T-cell (primary cell): Measurements from ENCODE around the gene RUFY2. TPM values are rescaled to one million over a fixed set of nuclear protein-coding genes. Genes with fewer than 3 reads are reported as not detected.
A peak's percentile ranks its signal among the peaks of the same experiment; 100 is the strongest.
"Not testable (repeated sequence)": the region's sequence is repeated elsewhere in the genome, so short reads cannot be mapped to it uniquely, and the experiment has no call there.

Source experiments
- ATAC-seq, 4 experiments: fragments of 200-7000 bp in 3 of 4; fragments of 150-1000 bp in 1 of 4; cut with Tn5 transposase; replicated peaks in 1 of 4; 1 replicate in 3 of 4; 2 replicates in 1 of 4; pipeline ENCODE4 v1.10.0; 2021; ENCODE audit warnings: moderate library complexity in 3 of 4, mild to moderate bottlenecking in 2 of 4, moderate number of reproducible peaks in 1 of 4
- CTCF ChIA-PET, 2 donors: fragments of 300-600 bp; sonication (Branson Sonifier 250); formaldehyde crosslinking; loops; one replicate each; lab custom pipeline; 2022; ENCODE audit warnings: antibody characterized with exemption in 2 of 2; lab: Charles Lee
- POLR2A ChIA-PET, 2 donors: fragments of 300-600 bp; sonication (Branson Sonifier 250); formaldehyde crosslinking; loops; one replicate each; lab custom pipeline; 2022; ENCODE audit warnings: antibody characterized with exemption in 2 of 2; lab: Charles Lee
- DNase-seq, 35 experiments: peaks; one replicate each; pipeline versions ENCODE4 v3.0.0 to v3.0.0-alpha.2; 2013 to 2023
- H3K27ac ChIP-seq: one replicate; pipeline ENCODE4 v1.5.1; 2013; ENCODE audit warnings: low read length
- H3K27me3 ChIP-seq, 2 experiments: replicated peaks in 1 of 2; 1 replicate in 1 of 2; 2 replicates in 1 of 2; pipeline versions ENCODE4 v1.6.1 to v1.7.0; 2013; ENCODE audit warnings: low read length in 1 of 2, mixed read lengths in 1 of 2; ENCODE audit not compliant: control insufficient read depth in 2 of 2, insufficient read depth in 2 of 2; ENCODE audit errors: extremely low read depth in 1 of 2
- H3K36me3 ChIP-seq, 2 donors: 1 replicate in 1 of 2; 2 replicates in 1 of 2; pipeline versions ENCODE4 v1.6.1 to v1.7.0; 2013; ENCODE audit warnings: low read length in 1 of 2; ENCODE audit not compliant: control insufficient read depth in 2 of 2, insufficient read depth in 1 of 2; ENCODE audit errors: extremely low read depth in 1 of 2
- H3K4me1 ChIP-seq, 2 experiments: 1 replicate in 1 of 2; 2 replicates in 1 of 2; pipeline versions ENCODE4 v1.6.1 to v1.7.0; 2013; ENCODE audit warnings: low read length in 2 of 2, mixed read lengths in 1 of 2; ENCODE audit not compliant: insufficient read depth in 2 of 2, control insufficient read depth in 1 of 2; ENCODE audit errors: extremely low read depth in 1 of 2
- H3K4me3 ChIP-seq, 2 donors: 1 replicate in 1 of 2; 2 replicates in 1 of 2; pipeline versions ENCODE4 v1.5.1 to v1.7.0; 2013; ENCODE audit warnings: mild to moderate bottlenecking in 2 of 2, low read length in 1 of 2, moderate library complexity in 1 of 2; ENCODE audit not compliant: control insufficient read depth in 1 of 2; ENCODE audit errors: extremely low read depth in 1 of 2
- H3K9me3 ChIP-seq: 2 replicates; pipeline ENCODE4 v1.7.0; 2013
- H3K27ac Mint-ChIP-seq, 2 donors: one replicate each; pipeline ENCODE4 v1.8.0; 2020 to 2021; ENCODE audit warnings: mild to moderate bottlenecking in 2 of 2, mixed read lengths in 2 of 2
- H3K27me3 Mint-ChIP-seq, 2 donors: one replicate each; pipeline ENCODE4 v1.8.0; 2021 to 2022; ENCODE audit warnings: mixed read lengths in 2 of 2
- H3K36me3 Mint-ChIP-seq: one replicate; pipeline ENCODE4 v1.8.0; 2021; ENCODE audit warnings: mixed read lengths
- H3K4me1 Mint-ChIP-seq, 3 donors: one replicate each; pipeline ENCODE4 v1.8.0; 2020 to 2022; ENCODE audit warnings: mixed read lengths in 3 of 3, mild to moderate bottlenecking in 1 of 3
- H3K4me3 Mint-ChIP-seq, 3 donors: one replicate each; pipeline ENCODE4 v1.8.0; 2020 to 2022; ENCODE audit warnings: mild to moderate bottlenecking in 3 of 3, mixed read lengths in 3 of 3, moderate library complexity in 3 of 3
- H3K9me3 Mint-ChIP-seq, 3 donors: one replicate each; pipeline ENCODE4 v1.8.0; 2020 to 2022; ENCODE audit warnings: mixed read lengths in 3 of 3
- WGBS: methylation state at CpG from one replicate; pipeline ENCODE4 v1.1.5; 2013; ENCODE audit warnings: missing lambda C conversion rate; ENCODE audit not compliant: insufficient coverage; 5-methylcytosine and 5-hydroxymethylcytosine counted together
- total RNA-seq, 35 experiments: library from RNA in 6 of 35; stranded (reverse) in 6 of 35; fragments of 120-200 nt in 1 of 35; gene quantifications; one replicate each; pipeline versions ENCODE4 v1.2.1 to v1.2.4 and lab custom pipeline; 2013 to 2026

RUFY2 gene
- total RNA-seq, 5 donors from 2014 or later (not counting 1 experiment from before 2014, with no cell fraction given): 15.2 to 25.7 (median 20.3) TPM

- H3K27ac Mint-ChIP-seq: peak within 1 kb of the TSS; percentile 100
- H3K4me1 Mint-ChIP-seq: peaks cover 44 to 61% (median 47%) of the 10 kb centered on the region in 3 donors
- H3K36me3 ChIP-seq: peaks cover 0 to 3% of the 10 kb centered on the region in 2 donors
- peak within 1 kb of the TSS; percentile 77 to 88 for H3K4me3 ChIP-seq
- DNase-seq: peak; percentile 97 to 100 (median 98)
- no peaks in the 10 kb centered on the region for H3K27me3 Mint-ChIP-seq
- WGBS: under 1% methylated on average over 66 of the region's 73 CpGs
- H3K36me3 Mint-ChIP-seq: peaks cover 5% of the 10 kb centered on the region
- H3K9me3 ChIP-seq: no peaks in the 10 kb centered on the region
- peak within 1 kb of the TSS; percentile 98 to 100 (median 100) for H3K4me3 Mint-ChIP-seq
- ChIA-PET CTCF (interaction anchor here in 1 of 2 donors (0.6 to 1.0 kb wide), 4 partner anchors 14 to 427 kb away, joined by 3 to 8 read pairs (median 4); no protein-coding TSS in a partner anchor), POLR2A (interaction anchor here (0.6 to 0.8 kb wide), 8 partner anchors 15 to 1022 kb away, joined by 3 to 18 read pairs (median 4); no protein-coding TSS in a partner anchor)
- H3K9me3 Mint-ChIP-seq: no peaks in the 10 kb centered on the region
- no peaks in the 10 kb centered on the region for H3K27me3 ChIP-seq
- peak; percentile 83 to 86 (median 84) for ATAC-seq
- H3K27ac ChIP-seq: peak within 1 kb of the TSS; percentile 95
- H3K4me1 ChIP-seq: peaks cover 16 to 34% of the 10 kb centered on the region in 2 experiments
Observed at GRCh38 chr10:68331455-68332258, 75.4 kb downstream of the RUFY2 start, which contains the start of gene HNRNPH3. Gene HNRNPH3 (plus strand): TSS chr10:68332064. CDS start chr10:68337222, 5,158 bp downstream.

GRCh38 chr10:68330852-68331454 is 76.1 kb downstream of the RUFY2 start:
- H3K27me3 Mint-ChIP-seq: no peaks in the 10 kb centered on the region
- H3K36me3 ChIP-seq: peaks cover 0 to 2% of the 10 kb centered on the region in 2 donors
- H3K27ac Mint-ChIP-seq: peak overlapping the region; percentile 100
- DNase-seq (peak in 7 of 35 experiments; percentile 1 to 20 (median 14)), ATAC-seq (no peak)
- no peaks in the 10 kb centered on the region for H3K9me3 Mint-ChIP-seq
- peaks cover 16 to 27% of the 10 kb centered on the region in 2 experiments for H3K4me1 ChIP-seq
- H3K9me3 ChIP-seq: no peaks in the 10 kb centered on the region
- H3K36me3 Mint-ChIP-seq: peaks cover 5% of the 10 kb centered on the region
- peak overlapping the region; percentile 95 for H3K27ac ChIP-seq
- peak overlapping the region; percentile 77 to 88 for H3K4me3 ChIP-seq
- peaks cover 37 to 54% (median 39%) of the 10 kb centered on the region in 3 donors for H3K4me1 Mint-ChIP-seq
- H3K27me3 ChIP-seq: no peaks in the 10 kb centered on the region
- WGBS: 31% methylated on average over 24 of the region's 29 CpGs
- CTCF ChIA-PET: interaction anchor here in 1 of 2 donors (0.6 kb wide), 1 partner anchor 578 kb away, joined by 4 read pairs; no protein-coding TSS in a partner anchor
- peak overlapping the region; percentile 98 to 100 (median 100) for H3K4me3 Mint-ChIP-seq
- POLR2A ChIA-PET: interaction anchor here (0.5 to 0.8 kb wide), 2 partner anchors 17 to 481 kb away, joined by 3 to 4 read pairs; no protein-coding TSS in a partner anchor

DNA sequence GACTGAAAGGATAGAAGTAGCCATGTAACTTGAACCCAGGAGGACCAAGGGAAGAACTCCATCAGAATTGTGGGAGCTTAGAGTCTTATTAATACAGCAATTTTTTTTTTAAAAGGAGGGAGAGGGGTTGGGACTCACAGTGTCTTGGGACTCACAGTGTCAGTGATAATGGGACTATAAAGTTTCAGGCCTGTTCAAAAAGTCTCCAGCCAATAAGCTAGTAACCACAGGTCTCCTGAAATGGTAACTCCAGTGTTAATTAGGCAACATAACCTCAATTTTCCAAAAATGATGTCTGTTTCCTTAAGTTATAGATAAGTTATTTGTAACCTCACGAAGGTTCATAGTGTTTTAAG is 77.6 kb downstream of the RUFY2 start:
- ChIA-PET POLR2A (no interaction called here), CTCF (no interaction called here)
- Histone ChIP-seq H3K27ac (no peak overlapping the region), H3K4me3 (no peak overlapping the region), H3K27me3 (no peaks in the 10 kb centered on the region), H3K36me3 (no peaks in the 10 kb centered on the region), H3K4me1 (peaks cover 13 to 14% of the 10 kb centered on the region in 2 experiments), H3K9me3 (no peaks in the 10 kb centered on the region)
- Mint-ChIP-seq H3K27me3 (no peaks in the 10 kb centered on the region), H3K27ac (peak overlapping the region in 1 of 2 donors; percentile 49), H3K36me3 (peaks cover 2% of the 10 kb centered on the region), H3K9me3 (no peaks in the 10 kb centered on the region), H3K4me3 (peak overlapping the region in 2 of 3 donors; percentile 9 to 28), H3K4me1 (peaks cover 23 to 39% (median 26%) of the 10 kb centered on the region in 3 donors)
- no CpG with 5 or more reads among the region's 1 CpG for WGBS
- ATAC-seq: no peak
- DNase-seq: no peak

DNA sequence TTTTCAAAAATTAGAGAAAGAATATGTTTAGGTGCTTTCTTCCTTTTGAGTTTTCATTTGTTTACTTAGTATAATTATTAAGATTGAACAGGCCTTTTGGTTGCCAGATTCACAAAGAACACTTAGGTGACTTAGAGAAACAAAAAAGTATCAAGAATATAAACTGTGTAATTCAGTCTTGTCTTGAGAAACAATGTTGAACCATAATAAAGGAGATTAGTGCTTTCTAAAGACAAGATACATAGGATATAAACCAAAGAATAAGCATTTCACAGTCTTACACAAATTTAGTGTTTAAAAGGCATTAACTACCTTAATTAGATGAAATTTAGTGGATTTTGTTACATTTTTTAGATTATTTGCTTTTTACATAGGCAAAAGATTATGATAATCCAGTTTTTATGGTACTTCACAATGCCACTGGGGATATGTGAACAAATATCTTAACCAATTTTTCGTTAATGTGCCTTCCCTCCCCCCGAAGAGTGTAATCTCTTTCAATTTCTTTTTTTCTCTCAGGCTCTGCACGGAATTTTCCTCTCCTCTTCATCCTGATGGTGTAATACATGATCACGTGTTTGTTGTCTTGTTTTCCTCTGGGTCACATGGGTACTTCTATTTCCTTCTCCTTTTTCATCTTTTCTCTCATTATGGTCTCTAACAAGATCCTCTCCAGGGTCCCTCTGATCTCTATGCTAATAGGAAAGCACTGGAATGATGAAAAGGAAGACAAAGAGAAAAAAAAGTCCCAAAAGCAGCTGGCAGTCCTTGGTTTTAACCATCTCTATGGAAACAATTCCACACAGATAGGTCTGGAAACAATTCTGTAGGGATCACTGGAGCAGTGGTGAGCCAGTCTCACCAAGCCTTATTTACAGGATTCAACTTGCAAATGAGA is 78.9 kb downstream of the RUFY2 start:
- Histone ChIP-seq H3K4me1 (peaks cover 2 to 13% of the 10 kb centered on the region in 2 experiments), H3K27ac (no peak overlapping the region), H3K9me3 (no peaks in the 10 kb centered on the region), H3K27me3 (no peaks in the 10 kb centered on the region), H3K4me3 (no peak overlapping the region), H3K36me3 (no peaks in the 10 kb centered on the region)
- Mint-ChIP-seq H3K27ac (peak overlapping the region in 1 of 2 donors; percentile 6), H3K27me3 (no peaks in the 10 kb centered on the region), H3K9me3 (no peaks in the 10 kb centered on the region), H3K4me3 (peak overlapping the region in 1 of 3 donors; percentile 15), H3K4me1 (peaks cover 17 to 26% (median 19%) of the 10 kb centered on the region in 3 donors), H3K36me3 (no peaks in the 10 kb centered on the region)
- DNase-seq (no peak), ATAC-seq (no peak)
- POLR2A ChIA-PET: no interaction called here
- WGBS: 67% methylated on average over 2 of the region's 4 CpGs
- CTCF ChIA-PET: interaction anchor here in 1 of 2 donors (0.7 kb wide), 1 partner anchor 200 kb away, joined by 7 read pairs; no protein-coding TSS in a partner anchor

DNA sequence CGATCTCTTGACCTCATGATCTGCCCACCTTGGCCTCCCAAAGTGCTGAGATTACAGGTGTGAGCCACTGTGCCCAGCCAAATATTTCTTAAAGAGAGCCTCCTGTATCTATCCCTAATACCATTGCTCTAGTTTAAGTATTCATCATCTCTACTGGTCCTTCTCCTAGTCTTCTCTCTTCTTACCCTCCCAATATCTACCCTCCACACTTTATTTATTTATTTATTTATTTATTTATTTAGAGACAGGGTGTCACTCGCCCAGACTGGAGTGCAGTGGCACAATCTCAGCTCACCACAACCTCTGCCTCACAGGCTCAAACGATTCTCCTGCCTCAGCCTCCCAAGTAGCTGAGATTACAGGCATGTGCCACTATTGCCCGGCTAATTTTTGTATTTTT is 82.7 kb downstream of the RUFY2 start:
- DNase-seq, H3K9me3 ChIP-seq, H3K27me3 ChIP-seq, H3K9me3 Mint-ChIP-seq, ATAC-seq, H3K36me3 Mint-ChIP-seq, H3K4me1 ChIP-seq, H3K27me3 Mint-ChIP-seq, H3K4me3 Mint-ChIP-seq, H3K36me3 ChIP-seq, H3K4me1 Mint-ChIP-seq, H3K27ac Mint-ChIP-seq, H3K27ac ChIP-seq, H3K4me3 ChIP-seq, CTCF ChIA-PET: not testable (repeated sequence)
- 78% methylated on average over 2 of the region's 4 CpGs for WGBS
- POLR2A ChIA-PET: interaction anchor here in 1 of 2 donors (1.0 kb wide), 1 partner anchor 24 kb away, joined by 4 read pairs; no protein-coding TSS in a partner anchor
